Hepatocyte (in vitro differentiated cells): Measurements from ENCODE around the gene DLG2. TPM values are rescaled to one million over a fixed set of nuclear protein-coding genes. Genes with fewer than 3 reads are reported as not detected.

Experiments used
- DNase-seq: peaks from one replicate; pipeline ENCODE4 v3.0.0-alpha.2; 2016; ENCODE audit warnings: low spot score
- H2AFZ ChIP-seq: fragments of 200-600 bp; sonication (generic); 2 replicates; pipeline ENCODE4 v1.6.0; 2016; ENCODE audit warnings: antibody characterized with exemption, mild to moderate bottlenecking
- H3K27ac ChIP-seq: fragments of 200-600 bp; sonication (generic); 2 replicates; pipeline ENCODE4 v1.5.1; 2016; ENCODE audit warnings: mild to moderate bottlenecking
- H3K27me3 ChIP-seq: fragments of 200-600 bp; sonication (generic); 2 replicates; pipeline ENCODE4 v1.6.1; 2016
- H3K36me3 ChIP-seq: fragments of 200-600 bp; sonication (generic); replicated peaks from 2 replicates; pipeline ENCODE4 v1.5.1; 2016; ENCODE audit warnings: low read depth; ENCODE audit not compliant: insufficient read depth
- H3K4me1 ChIP-seq: fragments of 200-600 bp; sonication (generic); 2 replicates; pipeline ENCODE4 v1.5.1; 2016; ENCODE audit warnings: mild to moderate bottlenecking, moderate library complexity; ENCODE audit not compliant: insufficient read depth
- H3K4me2 ChIP-seq: fragments of 200-600 bp; sonication (generic); 2 replicates; pipeline ENCODE4 v1.6.0; 2016
- H3K4me3 ChIP-seq: fragments of 200-600 bp; sonication (generic); 2 replicates; pipeline ENCODE4 v1.5.1; 2016; ENCODE audit warnings: mild to moderate bottlenecking
- H3K79me2 ChIP-seq: fragments of 200-600 bp; sonication (generic); 2 replicates; pipeline ENCODE4 v1.6.0; 2017; ENCODE audit warnings: mild to moderate bottlenecking
- H3K9me2 ChIP-seq: fragments of 200-600 bp; sonication (generic); replicated peaks from 2 replicates; pipeline ENCODE4 v1.6.0; 2017; ENCODE audit warnings: mild to moderate bottlenecking; ENCODE audit not compliant: insufficient read depth
- H3K9me3 ChIP-seq: fragments of 200-600 bp; sonication (generic); 2 replicates; pipeline ENCODE4 v1.5.1; 2016; ENCODE audit warnings: low read depth, mild to moderate bottlenecking
- H4K20me1 ChIP-seq: fragments of 200-600 bp; sonication (generic); 2 replicates; pipeline ENCODE4 v1.6.0; 2016; ENCODE audit warnings: mild to moderate bottlenecking; ENCODE audit not compliant: insufficient read depth, poor library complexity, severe bottlenecking
- EZH2 ChIP-seq: fragments of 200-600 bp; sonication (generic); IDR thresholded peaks from 2 replicates; pipeline ENCODE4 v1.6.1; 2016; ENCODE audit warnings: antibody characterized with exemption, mild to moderate bottlenecking, borderline replicate concordance
- EZH2phosphoT487 ChIP-seq: fragments of 200-600 bp; sonication (generic); IDR thresholded peaks from one replicate; pipeline ENCODE4 v1.6.1; 2018; ENCODE audit warnings: antibody characterized with exemption, mild to moderate bottlenecking, low read depth, moderate library complexity; ENCODE audit not compliant: unreplicated experiment, severe bottlenecking
- WGBS: methylation state at CpG from one replicate; pipeline ENCODE4 v1.1.6; 2016; ENCODE audit warnings: low lambda C conversion rate; ENCODE audit errors: missing lambda C conversion rate; 5-methylcytosine and 5-hydroxymethylcytosine counted together
- polyA plus RNA-seq: library from polyadenylated mRNA; unstranded; fragments of >200 nt; fragmentation: Nextera tagmentation; extraction: Ambion mirVana; gene quantifications from 2 replicates; pipeline ENCODE4 v1.2.1, GENCODE V29; 2016
- total RNA-seq: library from RNA; depleted of rRNA; stranded (reverse); fragments of >200 nt; gene quantifications from 2 replicates; pipeline ENCODE4 v1.2.3, GENCODE V29; 2014
- TF ChIP-seq, protein P1 (sequence below): fragments of 200-600 bp; sonication (generic); IDR thresholded peaks from 2 replicates; pipeline ENCODE4 v1.5.1; 2016; ENCODE audit warnings: antibody characterized with exemption, mild to moderate bottlenecking; ENCODE audit not compliant: poor library complexity

The DLG2 gene
- total and polyA plus RNA-seq, 2 experiments from 2014 or later, result 2.6 to 6.8 TPM

GRCh38 chr11:85316967-85317366 lies 310.2 kb downstream of the DLG2 start:
- no peak overlapping the region for H3K4me3 ChIP-seq
- H3K4me1 ChIP-seq, result no peaks in the 10 kb centered on the region
- no peak for DNase-seq
- no peaks in the 10 kb centered on the region for H3K9me2 ChIP-seq
- H3K4me2 ChIP-seq, result no peak overlapping the region
- H2AFZ ChIP-seq, result no peak overlapping the region
- H3K27me3 ChIP-seq, result no peaks in the 10 kb centered on the region
- no peaks in the 10 kb centered on the region for H3K79me2 ChIP-seq
- no peaks in the 10 kb centered on the region for H4K20me1 ChIP-seq
- WGBS, result 87% methylated on average over 5 of the region's 5 CpGs
- no peaks in the 10 kb centered on the region for H3K36me3 ChIP-seq
- no peaks in the 10 kb centered on the region for H3K9me3 ChIP-seq
- H3K27ac ChIP-seq, result no peak overlapping the region
- TF ChIP-seq, protein P1, sequence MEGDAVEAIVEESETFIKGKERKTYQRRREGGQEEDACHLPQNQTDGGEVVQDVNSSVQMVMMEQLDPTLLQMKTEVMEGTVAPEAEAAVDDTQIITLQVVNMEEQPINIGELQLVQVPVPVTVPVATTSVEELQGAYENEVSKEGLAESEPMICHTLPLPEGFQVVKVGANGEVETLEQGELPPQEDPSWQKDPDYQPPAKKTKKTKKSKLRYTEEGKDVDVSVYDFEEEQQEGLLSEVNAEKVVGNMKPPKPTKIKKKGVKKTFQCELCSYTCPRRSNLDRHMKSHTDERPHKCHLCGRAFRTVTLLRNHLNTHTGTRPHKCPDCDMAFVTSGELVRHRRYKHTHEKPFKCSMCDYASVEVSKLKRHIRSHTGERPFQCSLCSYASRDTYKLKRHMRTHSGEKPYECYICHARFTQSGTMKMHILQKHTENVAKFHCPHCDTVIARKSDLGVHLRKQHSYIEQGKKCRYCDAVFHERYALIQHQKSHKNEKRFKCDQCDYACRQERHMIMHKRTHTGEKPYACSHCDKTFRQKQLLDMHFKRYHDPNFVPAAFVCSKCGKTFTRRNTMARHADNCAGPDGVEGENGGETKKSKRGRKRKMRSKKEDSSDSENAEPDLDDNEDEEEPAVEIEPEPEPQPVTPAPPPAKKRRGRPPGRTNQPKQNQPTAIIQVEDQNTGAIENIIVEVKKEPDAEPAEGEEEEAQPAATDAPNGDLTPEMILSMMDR, result no peak
- TF ChIP-seq EZH2 (no peak), EZH2phosphoT487 (no peak)

DNA sequence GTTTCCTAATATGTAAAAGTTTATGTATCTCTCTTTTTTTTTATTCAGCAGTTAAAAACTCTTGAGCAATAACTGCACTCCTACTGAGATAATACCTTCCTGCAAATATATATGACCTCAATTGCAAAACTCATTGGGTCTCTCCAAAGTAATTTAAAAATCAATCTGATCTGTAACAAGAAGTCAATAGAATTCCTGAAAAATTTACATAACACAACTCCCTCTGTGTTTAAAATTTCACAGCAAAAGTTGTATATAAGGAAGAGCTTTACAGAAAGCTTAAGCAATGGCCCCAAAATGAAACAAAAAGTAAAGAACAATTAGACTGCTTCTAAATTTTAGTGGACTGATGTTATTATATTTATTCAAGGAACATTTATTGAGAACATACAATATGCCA lies 313.4 kb downstream of the DLG2 start:
- no peaks in the 10 kb centered on the region for H3K4me1 ChIP-seq
- peaks cover 3% of the 10 kb centered on the region for H4K20me1 ChIP-seq
- no peaks in the 10 kb centered on the region for H3K27me3 ChIP-seq
- TF ChIP-seq, protein P1, result no peak
- TF ChIP-seq EZH2 (no peak), EZH2phosphoT487 (no peak)
- no peaks in the 10 kb centered on the region for H3K9me2 ChIP-seq
- no peak overlapping the region for H3K4me3 ChIP-seq
- H2AFZ ChIP-seq, result no peak overlapping the region
- no peaks in the 10 kb centered on the region for H3K9me3 ChIP-seq
- no peak overlapping the region for H3K4me2 ChIP-seq
- no peaks in the 10 kb centered on the region for H3K79me2 ChIP-seq
- H3K27ac ChIP-seq, result no peak overlapping the region
- H3K36me3 ChIP-seq, result no peaks in the 10 kb centered on the region
- DNase-seq, result no peak

DNA sequence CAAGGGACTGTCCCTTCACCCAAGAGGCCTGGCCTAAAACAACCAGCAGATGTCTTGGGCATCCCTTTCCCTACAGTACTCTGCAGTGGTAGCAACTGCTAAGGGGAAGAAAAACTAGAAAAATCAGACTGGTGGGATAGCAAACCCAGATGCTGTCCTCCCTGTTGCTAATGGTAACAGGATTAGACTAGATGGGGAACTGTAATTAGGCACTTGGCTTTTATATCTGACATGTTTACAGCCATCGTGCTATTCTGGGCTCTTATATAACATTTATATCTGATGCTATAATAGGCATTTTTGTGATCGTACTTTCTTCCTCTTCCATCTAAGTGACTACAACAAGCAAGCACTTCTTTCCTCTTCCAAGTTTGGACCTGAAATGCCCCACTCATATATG lies 316.7 kb downstream of the DLG2 start:
- H3K79me2 ChIP-seq, result no peaks in the 10 kb centered on the region
- H3K4me2 ChIP-seq, result no peak overlapping the region
- H3K9me3 ChIP-seq, result no peaks in the 10 kb centered on the region
- TF ChIP-seq EZH2 (no peak), EZH2phosphoT487 (no peak)
- TF ChIP-seq, protein P1, result no peak
- no peak overlapping the region for H2AFZ ChIP-seq
- DNase-seq, result no peak
- WGBS, result 81% methylated on average over 2 of the region's 2 CpGs
- H3K9me2 ChIP-seq, result no peaks in the 10 kb centered on the region
- no peaks in the 10 kb centered on the region for H3K27me3 ChIP-seq
- no peaks in the 10 kb centered on the region for H3K4me1 ChIP-seq
- no peak overlapping the region for H3K27ac ChIP-seq
- H3K4me3 ChIP-seq, result no peak overlapping the region
- H3K36me3 ChIP-seq, result no peaks in the 10 kb centered on the region
- H4K20me1 ChIP-seq, result peaks cover 3% of the 10 kb centered on the region

DNA sequence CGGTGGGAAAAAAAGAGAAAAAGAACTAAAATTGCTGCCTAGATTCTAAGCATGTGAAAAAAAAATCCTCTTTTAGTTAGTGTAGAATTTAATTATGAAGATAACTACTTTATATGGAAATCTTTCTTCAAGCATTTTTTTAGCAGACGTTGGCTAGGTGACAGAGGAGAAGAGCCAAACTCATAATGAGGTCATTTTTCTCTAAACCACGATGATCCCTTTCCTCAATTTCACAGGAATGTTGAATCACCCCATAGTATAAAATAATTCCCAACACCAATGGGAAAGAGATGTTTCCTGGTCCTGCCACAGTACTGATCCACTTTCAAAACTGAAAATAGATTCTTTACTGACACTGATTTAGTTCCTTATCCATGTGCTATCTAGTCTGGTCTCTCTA lies 319.8 kb downstream of the DLG2 start:
- Histone ChIP-seq H3K9me3 (no peaks in the 10 kb centered on the region), H4K20me1 (peaks cover 3% of the 10 kb centered on the region), H3K4me1 (no peaks in the 10 kb centered on the region), H3K4me2 (no peak overlapping the region), H3K4me3 (no peak overlapping the region), H3K79me2 (no peaks in the 10 kb centered on the region), H3K36me3 (no peaks in the 10 kb centered on the region), H3K9me2 (no peaks in the 10 kb centered on the region), H3K27me3 (no peaks in the 10 kb centered on the region), H3K27ac (no peak overlapping the region), H2AFZ (no peak overlapping the region)
- DNase-seq, result no peak
- no peak for TF ChIP-seq EZH2
- no peak for TF ChIP-seq EZH2phosphoT487
- TF ChIP-seq, protein P1, result no peak
- WGBS, result 85% methylated on average over 3 of the region's 3 CpGs
